Prostate gland (tissue), 2 donors: ENCODE results near the gene HLA-A.

Experiments used
- CTCF ChIP-seq, 4 experiments: fragments of 200-600 bp in 2 of 4; fragments of 450-650 bp in 2 of 4; sonication (generic) in 2 of 4; IDR thresholded peaks; 1 replicate in 3 of 4; 2 replicates in 1 of 4; pipeline ENCODE4 v1.5.1; 2016 to 2019; ENCODE audit warnings: antibody characterized with exemption in 4 of 4, mild to moderate bottlenecking in 2 of 4, moderate library complexity in 2 of 4
- POLR2A ChIP-seq: fragments of 450-650 bp; IDR thresholded peaks from one replicate; pipeline ENCODE4 v1.6.1; 2016; ENCODE audit warnings: antibody characterized with exemption, mild to moderate bottlenecking
- POLR2AphosphoS5 ChIP-seq: sonication (generic); formaldehyde crosslinking; IDR thresholded peaks from one replicate; pipeline ENCODE4 v1.6.1; 2017; ENCODE audit warnings: antibody characterized with exemption

- no peak for TF ChIP-seq POLR2AphosphoS5
- no peak for TF ChIP-seq CTCF (IDR thresholded peaks at IDR 0.05)
- TF ChIP-seq POLR2A, result no peak
These were observed 5.9 kb downstream of the HLA-A start for GRCh38 chr6:29948277-29948676.
